GM19467 (cell line): ENCODE measurements around the gene SMARCC2.

ENCODE experiments used
- ATAC-seq: cut with Tn5 transposase; IDR thresholded peaks from one replicate; pipeline ENCODE4 v1.9.1; 2021; ENCODE audit warnings: mild to moderate bottlenecking, moderate library complexity; ENCODE audit not compliant: unreplicated experiment

Gene SMARCC2

DNA sequence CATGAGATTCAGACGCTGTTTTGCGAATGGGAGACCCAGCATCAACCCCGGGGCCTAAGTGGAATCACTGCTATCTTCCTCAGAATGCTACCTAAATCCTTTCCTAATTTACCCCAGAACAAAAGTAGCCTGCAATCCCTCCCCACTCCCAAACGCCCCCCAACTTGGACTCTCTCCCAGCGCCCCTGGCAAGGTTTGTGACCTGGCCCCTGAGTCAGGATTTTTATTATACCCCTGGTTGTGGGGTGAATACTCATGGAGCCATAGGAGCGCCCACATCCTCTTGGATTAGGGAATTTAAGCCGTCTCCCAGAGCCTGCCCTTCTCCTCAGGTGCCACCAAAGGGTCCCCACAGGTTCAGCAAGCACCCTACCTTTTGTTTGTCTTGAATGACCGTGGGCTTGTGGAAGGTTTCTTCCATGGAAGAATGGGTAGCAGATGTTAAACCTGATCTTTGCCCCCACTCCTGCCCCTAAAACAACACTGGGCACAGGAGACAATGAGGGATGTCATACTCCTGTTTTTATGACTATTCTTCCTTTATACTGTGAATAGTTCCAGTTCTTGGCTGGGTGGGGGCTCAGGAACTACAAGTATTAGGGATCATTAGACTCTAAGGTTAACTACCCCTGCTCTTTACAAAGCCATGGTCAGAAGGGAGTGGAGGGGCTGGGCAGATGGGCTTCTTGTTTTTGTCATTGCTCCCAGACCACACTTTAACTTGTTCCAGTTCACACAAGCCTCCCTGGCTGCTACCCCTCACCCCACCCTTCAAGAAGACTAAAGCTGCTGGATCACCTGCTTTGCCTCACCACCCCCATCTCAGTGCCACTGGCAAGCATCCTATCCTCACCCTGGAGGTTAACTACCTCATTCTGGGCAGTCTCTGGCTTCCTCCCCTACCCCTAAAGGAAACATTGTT, 36.3 kb downstream of the SMARCC2 start:
- ATAC-seq, result no peak

DNA sequence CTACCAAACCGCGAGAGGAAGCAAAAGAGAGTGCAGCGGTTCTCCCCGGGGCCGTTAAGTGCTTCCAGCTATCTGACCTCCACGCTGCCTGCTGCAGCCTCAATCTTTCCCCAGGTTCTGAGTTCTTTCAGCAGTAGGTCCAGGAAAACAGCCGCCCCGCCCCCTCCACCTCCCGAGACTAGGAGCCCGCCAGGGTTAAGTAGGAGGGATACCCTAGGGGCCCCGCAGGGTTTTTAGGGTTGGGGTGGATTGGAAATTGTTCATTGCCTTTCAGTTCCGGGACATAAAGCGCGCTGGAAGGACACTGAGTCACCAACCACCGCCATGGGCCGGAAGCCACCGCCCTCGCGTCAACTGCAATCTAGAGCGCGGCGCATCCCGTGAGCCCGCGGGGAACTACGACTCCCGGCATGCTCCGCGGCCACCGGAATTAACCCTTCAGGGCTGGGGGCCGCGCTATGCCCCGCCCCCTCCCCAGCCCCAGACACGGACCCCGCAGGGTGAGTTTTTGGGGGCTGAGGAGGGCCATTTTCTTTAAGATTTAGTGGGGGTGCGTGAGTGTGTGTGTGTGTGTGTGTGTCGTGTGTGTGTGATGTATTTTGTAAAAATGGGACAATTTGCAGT, 37.0 kb downstream of the SMARCC2 start, which contains the start of gene MYL6B:
TSS of gene MYL6B (plus strand) at position 456 of the 624 bp plus-strand sequence. CDS start 1,332 bp downstream, outside the sequence.
- ATAC-seq, result peak; percentile 70

DNA sequence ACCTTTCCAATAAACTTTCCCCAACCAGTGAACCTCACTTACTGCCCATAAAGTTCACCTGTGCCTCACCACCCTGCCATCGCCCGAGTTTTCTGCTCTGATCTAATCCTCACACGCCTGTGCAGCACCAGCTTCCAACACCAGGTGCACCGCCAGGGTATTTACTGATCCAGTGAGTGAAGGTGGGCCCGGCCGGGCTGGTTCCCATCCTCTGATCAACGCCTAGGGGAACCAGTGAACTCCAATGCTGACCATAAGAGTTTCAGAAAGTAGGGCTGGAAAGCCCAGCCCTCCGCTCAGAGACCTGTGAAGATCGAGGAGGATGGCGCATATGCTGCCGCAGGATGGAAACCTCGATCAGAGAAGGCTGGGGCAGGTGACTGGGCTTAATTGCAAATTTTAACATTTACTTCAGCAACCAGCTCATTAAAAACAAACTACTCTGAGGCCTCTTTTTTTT, 37.6 kb downstream of the SMARCC2 start:
- ATAC-seq, result peak; percentile 51

DNA sequence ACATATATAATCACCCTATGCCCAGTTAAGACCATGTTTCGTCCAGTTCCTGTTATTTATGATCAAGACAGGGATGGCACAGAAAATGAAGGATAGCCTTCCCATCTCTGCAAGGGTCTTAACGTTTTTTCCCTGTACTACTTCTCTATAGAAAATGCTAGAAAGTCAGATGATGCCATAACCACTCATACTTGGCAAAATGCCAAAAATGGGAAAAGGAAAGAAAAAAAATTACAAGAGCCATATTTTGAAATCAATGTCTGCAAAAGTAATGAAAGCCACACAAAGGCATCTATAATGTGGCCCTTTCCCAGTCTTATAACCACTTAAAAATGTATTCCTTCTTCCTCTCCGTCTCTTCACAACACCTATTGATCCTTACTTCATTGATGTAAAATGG, 38.7 kb downstream of the SMARCC2 start:
- no peak for ATAC-seq

DNA sequence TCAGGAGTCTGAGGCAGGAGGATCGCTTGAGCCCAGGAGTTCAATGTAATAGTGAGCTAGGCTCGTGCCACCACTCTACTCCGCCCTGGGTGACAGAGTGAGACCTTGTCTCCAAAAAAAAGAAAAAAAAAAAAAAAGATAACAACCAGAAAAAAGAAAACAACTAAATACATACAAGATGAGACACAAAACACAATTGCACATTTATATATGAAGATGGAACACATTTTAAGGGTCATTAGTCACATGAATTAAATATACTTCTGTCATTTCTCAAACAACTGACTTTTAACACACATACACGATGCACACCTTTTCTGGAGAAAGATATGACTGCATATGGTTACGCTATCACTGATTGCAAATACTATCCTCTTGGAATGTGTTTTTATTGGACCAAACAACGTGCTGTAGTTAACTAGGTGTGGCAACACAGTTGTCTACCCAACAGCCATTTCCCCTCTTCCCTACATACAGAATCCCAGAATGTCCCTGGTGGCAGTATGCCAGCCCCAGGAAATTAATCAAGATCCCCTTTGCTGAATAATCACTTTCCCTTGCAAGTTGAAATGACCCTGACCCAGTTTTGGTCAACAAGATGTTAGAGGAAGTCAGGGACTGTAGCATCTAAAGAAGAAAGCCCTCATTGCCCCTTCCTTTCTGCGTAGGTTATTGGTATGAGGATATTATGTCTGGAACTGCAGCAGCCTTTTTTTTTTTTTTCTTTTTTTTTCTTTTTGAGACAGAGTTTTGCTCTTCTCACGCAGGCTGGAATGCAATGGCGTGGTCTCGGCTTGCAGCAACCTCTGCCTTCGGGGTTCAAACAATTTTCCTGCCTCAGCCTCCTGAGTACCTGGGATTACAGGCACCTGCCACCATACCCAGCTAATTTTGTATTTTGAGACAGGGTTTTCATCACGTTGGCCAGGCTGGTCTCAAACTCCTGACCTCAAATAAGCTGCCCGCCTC, 42.5 kb downstream of the SMARCC2 start:
- no peak for ATAC-seq

DNA sequence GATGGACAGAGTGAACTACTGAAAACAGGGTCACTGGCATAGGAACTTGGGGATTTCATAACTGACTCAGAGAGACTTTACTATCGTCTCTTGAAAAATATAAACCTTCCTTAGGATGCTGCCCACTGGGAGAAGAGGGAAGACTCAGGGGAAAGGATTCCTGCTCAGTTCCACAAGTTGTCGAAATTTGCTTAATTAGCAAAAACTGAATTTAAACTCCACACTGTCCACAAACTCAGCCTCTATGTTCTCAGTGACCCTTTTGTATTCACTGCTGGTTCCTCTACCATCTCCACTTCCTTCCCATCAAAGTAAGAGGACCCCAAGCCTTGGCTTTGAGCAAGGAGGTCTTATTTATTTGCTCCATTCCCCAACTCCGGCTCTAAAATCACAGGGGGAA, 44.1 kb downstream of the SMARCC2 start:
- ATAC-seq, result no peak

DNA sequence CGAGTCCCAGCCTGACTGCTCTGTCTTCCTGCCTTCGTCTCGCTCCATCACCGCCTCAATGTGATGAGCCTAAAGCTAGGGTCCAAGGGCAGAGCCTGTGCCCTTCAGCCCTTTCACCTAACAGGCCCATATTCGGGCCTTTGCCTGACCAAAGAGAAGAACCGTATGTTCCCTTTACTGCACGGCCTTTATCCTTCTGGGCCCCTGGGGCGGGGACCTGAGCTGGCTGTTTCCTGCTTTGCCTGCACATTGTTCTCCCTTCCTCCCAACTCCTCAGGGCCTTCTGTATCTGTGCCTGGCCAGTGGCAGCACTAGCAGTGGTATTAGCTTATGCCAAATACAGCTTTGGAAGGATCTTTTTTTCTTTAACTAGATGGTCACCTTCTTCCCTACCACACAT, 45.4 kb downstream of the SMARCC2 start:
- no peak for ATAC-seq

DNA sequence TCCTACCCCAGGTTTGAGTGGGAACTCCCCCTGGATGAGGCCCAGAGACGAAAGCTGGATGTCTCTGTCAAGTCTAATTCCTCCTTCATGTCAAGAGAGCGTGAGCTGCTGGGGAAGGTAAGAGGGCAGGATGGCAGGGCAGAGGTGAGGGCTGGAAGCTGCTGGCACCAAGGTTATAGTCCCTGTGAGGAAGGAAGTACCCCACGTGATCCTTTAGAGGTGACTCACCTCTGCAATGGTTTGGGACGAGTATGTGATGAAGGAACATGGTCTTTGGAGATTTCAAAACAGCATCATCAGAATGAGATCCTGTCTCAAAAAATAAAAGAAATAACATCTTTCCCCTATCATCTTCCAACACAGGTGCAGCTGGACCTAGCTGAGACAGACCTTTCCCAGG, 46.1 kb downstream of the SMARCC2 start:
- no peak for ATAC-seq

DNA sequence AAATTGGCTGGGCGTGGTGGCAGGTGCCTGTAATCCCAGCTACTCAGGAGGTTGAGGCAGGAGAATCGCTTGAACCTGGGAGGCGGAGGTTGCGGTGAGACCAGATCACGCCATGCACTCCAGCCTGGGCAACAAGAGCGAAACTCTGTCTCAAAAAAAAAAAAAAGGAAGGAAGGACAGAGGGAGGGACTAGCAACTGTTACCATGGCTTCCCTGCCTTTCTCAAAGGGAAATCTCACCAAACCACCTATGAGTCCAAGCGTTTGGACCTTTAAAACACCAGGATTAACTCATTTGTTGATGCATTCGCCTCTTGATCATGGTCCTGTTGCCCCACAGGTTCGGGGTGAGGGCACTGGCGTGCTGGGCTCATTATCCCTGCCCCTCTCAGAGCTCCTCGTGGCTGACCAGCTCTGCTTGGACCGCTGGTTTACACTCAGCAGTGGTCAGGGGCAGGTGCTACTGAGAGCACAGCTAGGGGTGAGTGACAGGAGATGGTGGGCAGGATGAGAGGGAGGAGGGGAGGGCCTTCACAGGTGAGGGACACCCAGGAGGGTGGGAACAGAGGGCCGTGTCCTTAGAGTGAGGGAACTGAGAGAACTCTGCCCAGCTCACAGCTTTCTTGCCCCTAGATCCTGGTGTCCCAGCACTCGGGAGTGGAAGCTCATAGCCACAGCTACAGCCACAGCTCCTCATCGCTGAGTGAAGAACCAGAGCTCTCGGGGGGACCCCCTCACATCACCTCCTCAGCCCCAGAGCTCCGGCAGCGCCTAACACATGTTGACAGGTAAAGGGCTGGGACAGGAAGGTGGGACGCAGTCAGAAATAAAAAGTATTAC, 47.1 kb downstream of the SMARCC2 start:
- no peak for ATAC-seq

DNA sequence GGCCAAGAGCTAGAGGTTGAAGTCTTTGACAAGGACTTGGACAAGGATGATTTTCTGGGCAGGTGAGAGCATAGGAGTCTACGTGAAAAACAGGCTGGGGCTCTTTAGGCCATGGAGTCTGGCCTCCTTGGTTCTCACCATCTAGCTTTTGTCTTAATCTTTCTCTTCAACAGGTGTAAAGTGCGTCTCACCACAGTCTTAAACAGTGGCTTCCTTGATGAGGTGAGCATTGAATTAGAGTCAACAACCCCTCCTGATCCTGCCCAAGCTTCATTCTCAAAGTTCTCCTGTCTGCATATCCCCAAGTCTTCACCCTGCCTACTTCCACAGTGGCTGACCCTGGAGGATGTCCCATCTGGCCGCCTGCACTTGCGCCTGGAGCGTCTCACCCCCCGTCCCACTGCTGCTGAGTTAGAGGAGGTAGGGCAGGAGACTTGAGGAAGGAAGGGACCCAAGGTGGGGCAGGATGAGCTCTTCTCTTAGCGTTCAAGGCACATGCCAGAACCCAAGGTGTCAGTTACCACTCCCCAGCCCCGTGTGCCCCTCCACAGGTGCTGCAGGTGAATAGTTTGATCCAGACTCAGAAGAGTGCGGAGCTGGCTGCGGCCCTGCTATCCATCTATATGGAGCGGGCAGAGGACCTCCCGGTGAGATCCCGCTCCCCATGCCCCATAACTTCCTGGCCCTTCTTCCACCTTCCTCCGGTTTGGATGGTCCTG, 51.3 kb downstream of the SMARCC2 start:
- no peak for ATAC-seq

DNA sequence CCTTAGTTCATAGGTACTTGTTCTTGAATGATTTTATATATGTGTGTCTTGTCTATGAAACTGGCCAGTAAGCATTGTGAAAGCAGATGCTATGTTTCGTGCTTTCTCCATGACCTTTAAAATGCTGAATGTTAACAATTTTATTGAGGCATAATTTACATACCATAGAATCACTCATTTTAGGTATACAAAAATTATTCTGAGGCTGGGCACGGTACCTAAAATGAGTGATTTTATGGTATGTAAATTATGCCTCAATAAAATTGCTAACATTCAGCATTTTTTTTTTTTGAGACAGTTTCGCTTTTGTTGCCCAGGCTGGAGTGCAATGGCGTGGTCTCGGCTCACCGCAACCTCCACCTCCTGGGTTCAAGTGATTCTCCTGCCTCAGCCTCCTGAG, 54.4 kb downstream of the SMARCC2 start:
- no peak for ATAC-seq

DNA sequence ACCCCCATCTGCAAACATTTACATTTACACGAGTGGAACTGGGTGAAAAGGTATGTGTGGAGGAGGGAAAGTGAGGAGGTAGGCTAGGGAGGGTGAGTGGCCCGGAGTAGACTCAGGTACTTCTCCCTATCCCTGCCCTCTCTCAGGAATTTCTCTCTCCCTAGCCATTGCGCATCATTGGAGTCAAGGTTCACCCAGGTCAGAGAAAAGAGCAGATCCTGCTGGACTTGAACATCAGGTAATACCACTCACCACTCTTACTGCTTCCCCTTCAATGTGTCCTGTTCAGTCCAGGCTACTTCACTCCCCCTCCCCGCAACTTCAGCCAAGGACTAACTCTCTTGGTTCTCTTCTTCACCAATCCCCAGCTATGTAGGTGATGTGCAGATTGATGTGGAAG, 58.4 kb downstream of the SMARCC2 start:
- no peak for ATAC-seq

DNA sequence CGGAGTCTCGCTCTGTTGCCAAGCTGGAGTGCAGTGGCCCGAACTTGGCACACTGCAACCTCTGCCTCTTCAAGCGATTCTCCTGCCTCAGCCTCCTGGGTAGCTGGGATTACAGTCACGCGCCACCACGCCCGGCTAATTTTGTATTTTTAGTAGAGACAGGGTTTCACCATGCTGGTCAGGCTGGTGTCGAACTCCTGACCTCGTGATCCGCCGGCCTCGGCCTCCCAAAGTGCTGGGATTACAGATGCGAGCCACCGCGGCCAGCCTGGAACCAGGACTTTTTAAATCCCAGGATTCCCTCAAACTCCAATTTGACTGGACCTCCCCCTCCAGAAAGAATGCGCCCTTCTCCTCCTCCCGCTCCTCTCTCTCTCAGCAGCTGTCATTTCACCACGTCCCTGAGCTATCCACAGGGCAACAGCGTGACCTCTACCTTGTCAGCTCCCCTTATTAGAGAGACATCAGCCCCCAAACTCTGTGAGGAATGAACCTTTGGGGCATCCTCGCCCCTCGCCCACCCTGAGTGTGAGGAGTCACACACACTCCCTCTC, 59.3 kb downstream of the SMARCC2 start:
- no peak for ATAC-seq

DNA sequence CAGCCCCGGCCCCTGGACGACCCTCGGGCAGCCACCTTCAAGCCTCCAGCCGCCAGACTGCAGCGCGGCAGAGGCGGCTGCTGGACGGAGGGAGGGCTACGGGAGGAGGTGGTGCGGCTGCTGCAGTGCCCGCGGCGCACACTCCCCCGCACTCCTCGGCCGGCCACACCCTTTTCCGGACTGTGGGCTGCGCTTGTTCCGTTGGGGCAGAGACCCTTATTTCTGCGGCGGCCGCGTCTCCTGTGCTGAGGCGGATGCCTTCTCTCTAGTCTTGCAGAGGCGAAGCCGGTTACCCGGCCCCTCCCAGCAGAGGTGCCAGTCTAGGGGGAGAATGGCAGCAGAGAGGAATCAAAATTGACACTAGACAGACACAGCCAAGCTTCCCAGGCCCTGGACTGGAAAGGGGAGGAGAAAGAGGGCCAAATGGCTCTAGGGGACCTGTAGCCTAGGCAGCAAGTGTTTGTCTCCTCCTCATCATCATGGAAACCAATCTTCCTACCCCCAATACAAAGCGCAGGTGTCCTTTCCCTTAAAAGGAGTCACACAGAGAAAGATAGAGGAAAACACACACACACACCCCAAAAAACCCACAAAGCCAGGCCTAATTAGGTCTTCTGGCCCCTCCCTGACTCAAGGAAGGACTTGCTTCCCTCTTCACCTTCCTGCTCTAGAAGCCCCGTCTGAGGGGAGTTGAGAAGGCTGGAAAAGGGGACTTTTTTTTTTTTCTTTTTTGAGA, 59.9 kb downstream of the SMARCC2 start:
- ATAC-seq, result peak; percentile 25

DNA sequence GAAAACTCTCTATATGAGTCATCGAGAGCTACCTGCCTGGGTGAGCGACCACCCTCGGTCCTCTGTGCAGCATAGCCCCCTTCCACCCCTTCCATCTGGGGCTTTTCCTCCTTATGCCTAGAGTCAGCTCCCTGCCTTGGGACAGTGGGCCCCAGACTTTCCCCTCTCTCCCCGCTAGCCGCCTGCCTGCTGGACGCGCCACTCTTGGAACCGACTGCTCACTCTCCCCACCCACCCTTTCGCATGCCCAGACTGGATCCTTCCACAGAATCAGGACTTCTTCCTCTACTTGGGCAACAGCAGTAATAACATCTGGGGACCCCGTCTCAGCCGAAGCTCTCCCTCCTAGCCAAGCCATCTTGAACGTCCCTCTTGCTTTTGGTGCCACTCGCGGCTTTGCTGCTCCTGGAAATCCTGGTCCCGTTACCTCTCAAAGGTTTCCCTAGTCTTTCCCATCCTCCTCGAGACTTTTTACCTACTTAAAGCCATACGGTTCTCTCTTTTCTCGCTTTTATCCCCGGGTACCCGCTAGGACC, 60.5 kb downstream of the SMARCC2 start:
- ATAC-seq, result no peak

DNA sequence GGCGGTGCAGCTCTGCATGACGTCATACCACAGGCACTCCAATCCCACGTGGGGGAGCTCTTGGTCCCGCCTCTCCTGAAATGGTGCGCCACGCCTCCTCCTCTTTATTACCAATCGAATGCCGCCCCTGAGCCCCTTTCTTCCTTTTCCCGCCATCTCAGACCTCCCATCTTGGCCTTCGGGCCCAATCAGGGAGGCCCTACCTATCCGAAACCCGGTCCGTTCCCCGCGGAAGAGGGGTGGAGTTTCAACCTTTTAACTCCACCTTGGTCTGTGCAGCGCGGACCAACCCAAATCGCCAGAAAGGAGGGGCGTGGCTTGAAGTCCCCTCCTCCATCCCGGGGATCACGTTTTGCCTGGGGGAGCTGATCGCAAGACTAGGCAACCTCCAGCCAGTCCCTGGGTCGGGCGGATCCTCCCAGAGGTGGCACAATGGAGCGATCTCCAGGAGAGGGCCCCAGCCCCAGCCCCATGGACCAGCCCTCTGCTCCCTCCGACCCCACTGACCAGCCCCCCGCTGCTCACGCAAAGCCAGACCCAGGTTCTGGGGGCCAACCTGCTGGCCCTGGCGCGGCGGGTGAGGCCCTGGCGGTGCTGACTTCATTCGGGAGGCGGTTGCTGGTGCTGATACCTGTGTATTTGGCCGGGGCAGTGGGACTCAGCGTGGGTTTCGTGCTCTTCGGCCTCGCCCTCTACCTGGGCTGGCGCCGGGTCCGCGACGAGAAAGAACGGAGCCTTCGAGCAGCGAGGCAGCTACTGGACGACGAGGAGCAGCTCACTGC, 61.2 kb downstream of the SMARCC2 start, which contains the start of gene ESYT1:
TSS of gene ESYT1 (plus strand) at position 380 of the 782 bp plus-strand sequence. CDS start at position 433, 53 bp downstream.
- ATAC-seq, result peak; percentile 83

DNA sequence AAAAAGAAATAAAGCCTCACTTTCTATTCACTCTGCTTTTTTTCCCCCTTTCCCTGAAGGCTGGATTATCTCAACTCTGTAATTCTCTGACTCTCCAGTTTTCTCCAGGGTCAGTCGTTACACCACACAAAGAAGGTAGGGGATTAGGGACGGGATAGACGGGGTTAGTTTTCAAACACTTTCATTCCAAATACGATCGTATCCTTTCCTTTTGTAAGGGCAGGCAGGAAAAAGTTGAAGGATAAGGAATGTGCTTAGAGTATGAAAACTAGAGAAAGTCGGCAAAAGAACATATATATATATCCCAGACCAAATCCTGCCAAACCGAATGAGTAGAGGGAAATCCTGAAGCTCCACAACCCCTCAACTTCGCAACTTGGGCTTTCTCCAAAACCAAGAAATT, 61.8 kb downstream of the SMARCC2 start:
- no peak for ATAC-seq
